SK-N-SH (cell line): ENCODE results near the gene HMGN2.

Experiments used
- CTCF ChIP-seq: fragments of 200-600 bp; sonication (generic); IDR thresholded peaks from 2 replicates; pipeline ENCODE4 v1.6.1; 2017; ENCODE audit warnings: antibody characterized with exemption, mild to moderate bottlenecking, moderate library complexity
- EZH2phosphoT487 ChIP-seq: fragments of 200-600 bp; sonication (generic); IDR thresholded peaks from 2 replicates; pipeline ENCODE4 v1.6.1; 2017; ENCODE audit warnings: low read depth, mixed run types, mild to moderate bottlenecking, antibody characterized with exemption, moderate library complexity, borderline replicate concordance
- FOXM1 ChIP-seq: IDR thresholded peaks from 2 replicates; pipeline ENCODE4 v1.4.0; 2012; ENCODE audit warnings: low read depth, mild to moderate bottlenecking
- MAX ChIP-seq: IDR thresholded peaks from 2 replicates; pipeline ENCODE4 v1.4.0; 2012; ENCODE audit warnings: low read depth
- MEF2A ChIP-seq: IDR thresholded peaks from 2 replicates; pipeline ENCODE4 v1.4.0; 2012; ENCODE audit warnings: low read depth, borderline replicate concordance
- POLR2AphosphoS5 ChIP-seq: IDR thresholded peaks from 2 replicates; pipeline ENCODE4 v1.6.1; 2012; ENCODE audit warnings: low read depth, low read length
- RAD21 ChIP-seq: IDR thresholded peaks from 2 replicates; pipeline ENCODE4 v1.6.1; 2012; ENCODE audit warnings: mild to moderate bottlenecking, low read length
- REST ChIP-seq: IDR thresholded peaks from 2 replicates; pipeline ENCODE4 v1.6.1; 2012; ENCODE audit warnings: mild to moderate bottlenecking, low read depth, low read length, moderate library complexity
- RFX5 ChIP-seq: IDR thresholded peaks from 2 replicates; pipeline ENCODE4 v1.6.1; 2012; ENCODE audit warnings: mild to moderate bottlenecking, improper control_type of control experiment, low read length
- TAF1 ChIP-seq: IDR thresholded peaks from 2 replicates; pipeline ENCODE4 v1.6.1; 2012; ENCODE audit warnings: low read depth, mild to moderate bottlenecking, low read length, moderate library complexity, borderline replicate concordance
- TCF12 ChIP-seq: IDR thresholded peaks from 2 replicates; pipeline ENCODE4 v1.4.0; 2012
- USF2 ChIP-seq: fragments of 150-350 bp; IDR thresholded peaks from 2 replicates; pipeline ENCODE4 v1.6.1; 2017; ENCODE audit warnings: antibody characterized with exemption, low read length, low read depth, borderline replicate concordance

- TF ChIP-seq REST (no peak), RAD21 (no peak), CTCF (no peak), RFX5 (no peak), MEF2A (no peak), USF2 (no peak), TCF12 (no peak), EZH2phosphoT487 (no peak), MAX (no peak), FOXM1 (no peak), TAF1 (no peak), POLR2AphosphoS5 (no peak)
Measured at GRCh38 chr1:26478988-26479387, 6.7 kb downstream of the HMGN2 start.
